Kidney (tissue), 14 donors: ENCODE results near the gene RBMS3. TPM values are rescaled to one million over a fixed set of nuclear protein-coding genes. Genes with fewer than 3 reads are reported as not detected.

Experiments
- DNase-seq, 5 donors: peaks; one replicate each; pipeline ENCODE4 v3.0.0-alpha.2; 2013 to 2020
- FAIRE-seq: peaks from 2 replicates; lab custom pipeline; 2012; peaks lifted over from hg19 to GRCh38; lab: Jason Lieb, UNC
- H3K27ac ChIP-seq, 2 donors: one replicate each; pipeline ENCODE4 v1.7.0; 2013; ENCODE audit warnings: low read depth in 2 of 2, low read length in 2 of 2, inconsistent platforms in 1 of 2
- H3K27me3 ChIP-seq: one replicate; pipeline ENCODE4 v1.7.1; 2013; ENCODE audit warnings: low read length, inconsistent platforms; ENCODE audit not compliant: control insufficient read depth, insufficient read depth
- H3K36me3 ChIP-seq, 3 donors: one replicate each; pipeline versions ENCODE4 v1.7.0 to v1.7.1; 2013; ENCODE audit warnings: low read length in 3 of 3, control low read depth in 1 of 3, inconsistent platforms in 1 of 3; ENCODE audit not compliant: insufficient read depth in 3 of 3, control insufficient read depth in 2 of 3
- H3K4me1 ChIP-seq, 3 donors: one replicate each; pipeline versions ENCODE4 v1.7.0 to v1.7.1; 2013; ENCODE audit warnings: low read length in 3 of 3, inconsistent platforms in 1 of 3, low read depth in 1 of 3; ENCODE audit not compliant: control insufficient read depth in 2 of 3, insufficient read depth in 2 of 3
- H3K4me3 ChIP-seq, 3 donors: one replicate each; pipeline versions ENCODE4 v1.7.0 to v1.8.1; 2013; ENCODE audit warnings: low read length in 3 of 3, control low read depth in 1 of 3, inconsistent platforms in 1 of 3
- H3K9ac ChIP-seq, 3 donors: one replicate each; pipeline versions ENCODE4 v1.7.0 to v1.7.1; 2013; ENCODE audit warnings: low read length in 3 of 3, control low read depth in 1 of 3, inconsistent platforms in 1 of 3
- H3K9me3 ChIP-seq, 3 donors: one replicate each; pipeline versions ENCODE4 v1.7.0 to v1.7.1; 2013; ENCODE audit warnings: low read length in 3 of 3, control low read depth in 1 of 3, inconsistent platforms in 1 of 3; ENCODE audit not compliant: control insufficient read depth in 2 of 3, insufficient read depth in 1 of 3
- intact Hi-C: fragments of 100-400 bp; cut with DNase I; formaldehyde crosslinking; loops from one replicate; pipeline ENCODE4 v1.11.1; 2022
- polyA plus RNA-seq: library from polyadenylated mRNA; stranded (reverse); fragments of 350-450 nt; fragmentation: Illumina TruSeq; extraction: RNeasy Lipid Tissue Mini Kit (QIAGEN cat#74804); gene quantifications from one replicate; pipeline ENCODE4 v1.2.3, GENCODE V29; 2014; ENCODE audit warnings: low read depth, low replicate concordance; ENCODE audit not compliant: insufficient read depth
- total RNA-seq: library from RNA; stranded (reverse); fragmentation: NEBNext Ultra II Directional; extraction: Animal tissue kit (Norgen Biotek cat#: 25700); gene quantifications from one replicate; pipeline ENCODE4 v1.2.1, GENCODE V29; 2021
- TF ChIP-seq, protein P1 (sequence below): IDR thresholded peaks from 3 replicates; pipeline ENCODE4 v1.5.1; 2012; ENCODE audit warnings: mild to moderate bottlenecking, moderate library complexity, borderline replicate concordance; ENCODE audit not compliant: insufficient read depth; ENCODE audit errors: extremely low read depth
- donor health status: control.
- donor health status: control.
- donor health status: control.
- donor health status: control.
- donor health status: control.
- donor health status: DM: yes; HTN: yes; CAD: no.
- donor health status: Normal renal cell carcinoma (clear cell type).

The RBMS3 gene
- total and polyA plus RNA-seq, 2 donors from 2014 or later, result 3.2 to 48.8 TPM

DNA sequence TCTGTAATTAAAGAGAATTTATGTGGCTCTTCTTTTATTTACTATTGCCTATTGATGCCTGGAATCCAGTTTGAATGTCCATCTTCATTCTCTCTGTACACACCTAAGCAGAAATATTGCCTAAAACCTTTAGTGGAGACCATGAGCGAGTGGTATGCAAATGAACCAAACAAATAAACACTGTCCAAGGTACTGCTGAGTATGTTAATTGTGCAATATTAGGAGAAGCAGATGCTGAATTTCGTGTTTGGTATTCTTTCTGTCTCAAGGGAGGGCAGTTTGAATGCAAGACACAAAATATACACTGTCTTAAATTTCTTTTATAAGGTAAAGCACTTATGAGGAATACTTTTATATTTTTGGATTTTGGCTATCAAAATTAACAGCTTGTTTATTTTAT is 440.9 kb downstream of the RBMS3 start:
- no peaks in the 10 kb centered on the region for H3K4me1 ChIP-seq
- FAIRE-seq (no peak), DNase-seq (peak in 1 of 5 donors; percentile 19)
- H3K9ac ChIP-seq, result no peak overlapping the region
- no peaks in the 10 kb centered on the region for H3K9me3 ChIP-seq
- no peak overlapping the region for H3K4me3 ChIP-seq
- H3K36me3 ChIP-seq, result no peaks in the 10 kb centered on the region
- H3K27me3 ChIP-seq, result no peaks in the 10 kb centered on the region
- H3K27ac ChIP-seq, result no peak overlapping the region
- intact Hi-C loops, result no loop called here
- TF ChIP-seq, protein P1, sequence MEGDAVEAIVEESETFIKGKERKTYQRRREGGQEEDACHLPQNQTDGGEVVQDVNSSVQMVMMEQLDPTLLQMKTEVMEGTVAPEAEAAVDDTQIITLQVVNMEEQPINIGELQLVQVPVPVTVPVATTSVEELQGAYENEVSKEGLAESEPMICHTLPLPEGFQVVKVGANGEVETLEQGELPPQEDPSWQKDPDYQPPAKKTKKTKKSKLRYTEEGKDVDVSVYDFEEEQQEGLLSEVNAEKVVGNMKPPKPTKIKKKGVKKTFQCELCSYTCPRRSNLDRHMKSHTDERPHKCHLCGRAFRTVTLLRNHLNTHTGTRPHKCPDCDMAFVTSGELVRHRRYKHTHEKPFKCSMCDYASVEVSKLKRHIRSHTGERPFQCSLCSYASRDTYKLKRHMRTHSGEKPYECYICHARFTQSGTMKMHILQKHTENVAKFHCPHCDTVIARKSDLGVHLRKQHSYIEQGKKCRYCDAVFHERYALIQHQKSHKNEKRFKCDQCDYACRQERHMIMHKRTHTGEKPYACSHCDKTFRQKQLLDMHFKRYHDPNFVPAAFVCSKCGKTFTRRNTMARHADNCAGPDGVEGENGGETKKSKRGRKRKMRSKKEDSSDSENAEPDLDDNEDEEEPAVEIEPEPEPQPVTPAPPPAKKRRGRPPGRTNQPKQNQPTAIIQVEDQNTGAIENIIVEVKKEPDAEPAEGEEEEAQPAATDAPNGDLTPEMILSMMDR, result no peak

DNA sequence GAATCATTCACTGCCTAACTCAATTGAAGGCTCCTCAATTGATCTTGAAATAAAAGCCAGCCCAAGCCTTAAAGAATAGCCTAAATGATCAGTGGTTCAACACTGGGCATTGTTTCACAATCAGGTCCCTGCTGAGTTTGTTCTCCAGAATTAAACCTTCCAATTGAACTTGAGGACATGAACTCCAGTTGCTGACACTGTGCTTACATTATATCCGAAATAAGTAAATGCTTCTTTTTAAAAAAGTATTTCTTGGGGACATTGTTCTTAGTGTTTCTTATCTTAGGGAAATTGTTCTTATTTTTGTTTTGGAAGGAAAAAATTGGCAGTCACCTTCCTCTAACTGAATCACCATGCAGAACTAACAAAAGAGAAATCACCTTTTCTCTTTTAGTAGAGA is 450.2 kb downstream of the RBMS3 start:
- no peak overlapping the region for H3K9ac ChIP-seq
- DNase-seq (no peak), FAIRE-seq (no peak)
- intact Hi-C loops, result no loop called here
- no peaks in the 10 kb centered on the region for H3K27me3 ChIP-seq
- H3K4me3 ChIP-seq, result no peak overlapping the region
- H3K36me3 ChIP-seq, result no peaks in the 10 kb centered on the region
- TF ChIP-seq, protein P1, result no peak
- no peaks in the 10 kb centered on the region for H3K9me3 ChIP-seq
- no peak overlapping the region for H3K27ac ChIP-seq
- no peaks in the 10 kb centered on the region for H3K4me1 ChIP-seq

DNA sequence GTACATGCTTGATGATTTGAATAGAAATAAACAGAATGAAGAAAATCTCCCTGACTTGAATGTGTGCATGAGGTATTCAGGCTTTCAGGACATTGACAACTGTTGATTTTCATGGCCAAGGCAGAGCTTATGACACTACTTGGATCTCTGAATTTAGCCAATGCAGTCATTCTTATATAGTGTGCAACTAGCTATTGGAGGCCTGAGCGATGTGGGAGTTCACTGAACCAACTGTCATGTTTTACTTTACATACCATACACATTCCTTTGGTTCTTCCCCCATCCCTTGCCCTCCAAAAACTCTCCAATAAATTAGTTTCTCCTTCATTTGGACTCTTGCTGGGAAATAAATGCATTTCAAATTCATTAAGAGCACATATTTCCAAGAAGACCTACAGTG is 460.4 kb downstream of the RBMS3 start:
- FAIRE-seq (no peak), DNase-seq (peak in 1 of 5 donors; percentile 33)
- TF ChIP-seq, protein P1, result no peak
- no peak overlapping the region for H3K4me3 ChIP-seq
- no peaks in the 10 kb centered on the region for H3K27me3 ChIP-seq
- no peaks in the 10 kb centered on the region for H3K36me3 ChIP-seq
- H3K4me1 ChIP-seq, result no peaks in the 10 kb centered on the region
- H3K27ac ChIP-seq, result no peak overlapping the region
- H3K9ac ChIP-seq, result no peak overlapping the region
- H3K9me3 ChIP-seq, result no peaks in the 10 kb centered on the region
- intact Hi-C loops, result no loop called here

DNA sequence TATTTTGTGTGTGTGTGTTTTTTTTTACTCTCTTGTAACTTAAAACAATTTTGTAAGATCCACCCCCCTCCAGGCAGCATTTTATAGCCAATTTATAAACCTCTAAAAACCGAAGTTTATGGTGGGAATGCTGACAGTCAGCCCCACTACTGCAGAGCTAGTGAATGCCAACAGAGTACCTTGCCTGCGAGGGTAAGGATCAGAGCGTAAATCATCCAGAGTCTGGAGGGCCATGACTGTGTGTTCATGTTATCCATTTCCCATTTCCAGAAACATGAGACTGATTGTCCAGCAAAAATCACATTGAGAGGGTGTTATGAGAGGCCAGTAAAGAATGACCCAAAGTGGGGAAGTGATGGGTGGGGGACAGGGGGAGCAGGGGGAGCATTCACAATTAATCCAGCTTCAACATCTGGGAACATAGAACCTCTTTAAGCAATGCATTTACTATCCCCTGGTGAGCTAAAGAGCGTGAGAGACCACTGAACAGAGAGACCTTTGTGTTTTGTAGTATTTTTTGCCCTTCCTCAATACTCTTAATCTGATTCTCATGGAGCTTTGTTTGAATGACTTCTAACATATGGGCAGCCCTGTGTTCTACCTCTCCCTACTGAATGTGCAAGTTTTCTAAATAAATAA is 464.5 kb downstream of the RBMS3 start:
- FAIRE-seq, result no peak
- Histone ChIP-seq H3K9ac (no peak overlapping the region), H3K36me3 (no peaks in the 10 kb centered on the region), H3K27ac (no peak overlapping the region), H3K27me3 (no peaks in the 10 kb centered on the region), H3K9me3 (no peaks in the 10 kb centered on the region), H3K4me3 (no peak overlapping the region), H3K4me1 (no peaks in the 10 kb centered on the region)
- DNase-seq, result no peak
- intact Hi-C loops, result no loop called here
- TF ChIP-seq, protein P1, result no peak
